Choroid plexus epithelial cell (primary cell): ENCODE results near the gene LPIN1.

ENCODE experiments used
- DNase-seq: peaks from one replicate; pipeline ENCODE4 v3.0.0-alpha.2; 2010; ENCODE audit warnings: low read depth
- H3K4me3 ChIP-seq: 2 replicates; pipeline ENCODE4 v1.5.1; 2011; ENCODE audit warnings: low read depth, mild to moderate bottlenecking, control low read depth, low read length, moderate library complexity
- CTCF ChIP-seq: conservative IDR thresholded peaks from 2 replicates; pipeline ENCODE4 v1.5.1; 2011; ENCODE audit warnings: low read depth, mild to moderate bottlenecking, control low read depth, inconsistent platforms, low read length, moderate library complexity

LPIN1 gene

GRCh38 chr2:11876436-11876835 lies 130.0 kb downstream of the LPIN1 start:
- DNase-seq = no peak
- no peak for TF ChIP-seq CTCF
- H3K4me3 ChIP-seq = no peak overlapping the region

- TF ChIP-seq CTCF = no peak
- no peak overlapping the region for H3K4me3 ChIP-seq
- DNase-seq = no peak
Measured at GRCh38 chr2:11876889-11877288, 130.5 kb downstream of the LPIN1 start.
